Tibial nerve (tissue), 4 donors: ENCODE results near the gene CKMT2.

ENCODE experiments used
- CTCF ChIP-seq, 5 experiments: fragments of 200-600 bp in 3 of 5; fragments of 450-650 bp in 2 of 5; sonication (generic) in 3 of 5; IDR thresholded peaks; one replicate each; pipeline ENCODE4 v1.5.1; 2016 to 2019; ENCODE audit warnings: antibody characterized with exemption in 5 of 5, mild to moderate bottlenecking in 3 of 5, moderate library complexity in 2 of 5
- EP300 ChIP-seq, 2 donors: sonication (generic); formaldehyde crosslinking; IDR thresholded peaks; one replicate each; pipeline ENCODE4 v1.6.1; 2017; ENCODE audit warnings: antibody characterized with exemption in 2 of 2, mild to moderate bottlenecking in 1 of 2
- POLR2A ChIP-seq, 2 donors: fragments of 450-650 bp; IDR thresholded peaks; one replicate each; pipeline ENCODE4 v1.6.1; 2017; ENCODE audit warnings: antibody characterized with exemption in 2 of 2, mild to moderate bottlenecking in 2 of 2, moderate library complexity in 2 of 2

DNA sequence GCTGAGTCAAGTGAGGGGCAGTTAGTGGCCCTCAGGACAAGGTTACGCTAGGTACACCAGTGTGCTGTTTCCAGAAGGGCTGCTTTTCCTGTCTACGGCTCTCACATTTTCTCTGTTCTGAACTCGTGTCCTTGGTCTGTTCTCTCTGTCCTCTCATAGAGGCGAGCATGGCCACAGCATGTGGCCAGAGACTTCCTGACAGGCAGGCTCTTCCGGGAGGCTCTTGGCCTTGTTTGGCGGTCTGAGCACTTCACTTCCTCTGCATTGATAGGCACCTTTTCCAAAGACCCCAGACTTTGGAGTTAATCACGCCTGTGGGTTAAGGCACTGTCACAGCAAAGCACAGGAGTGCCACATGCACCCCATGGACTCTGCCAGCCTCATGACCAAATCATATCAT lies 1.2 kb downstream of the CKMT2 start:
- no peak for TF ChIP-seq CTCF (IDR thresholded peaks at IDR 0.05)
- TF ChIP-seq EP300 (IDR thresholded peaks at IDR 0.05), result no peak
- TF ChIP-seq POLR2A (IDR thresholded peaks at IDR 0.05), result no peak
